Putamen (tissue), 1 donor: ENCODE results near the gene SLITRK1.

Source experiments
- DNase-seq: peaks from one replicate; pipeline ENCODE4 v3.0.0-alpha.2; 2016; ENCODE audit warnings: low spot score

Gene SLITRK1, protein sequence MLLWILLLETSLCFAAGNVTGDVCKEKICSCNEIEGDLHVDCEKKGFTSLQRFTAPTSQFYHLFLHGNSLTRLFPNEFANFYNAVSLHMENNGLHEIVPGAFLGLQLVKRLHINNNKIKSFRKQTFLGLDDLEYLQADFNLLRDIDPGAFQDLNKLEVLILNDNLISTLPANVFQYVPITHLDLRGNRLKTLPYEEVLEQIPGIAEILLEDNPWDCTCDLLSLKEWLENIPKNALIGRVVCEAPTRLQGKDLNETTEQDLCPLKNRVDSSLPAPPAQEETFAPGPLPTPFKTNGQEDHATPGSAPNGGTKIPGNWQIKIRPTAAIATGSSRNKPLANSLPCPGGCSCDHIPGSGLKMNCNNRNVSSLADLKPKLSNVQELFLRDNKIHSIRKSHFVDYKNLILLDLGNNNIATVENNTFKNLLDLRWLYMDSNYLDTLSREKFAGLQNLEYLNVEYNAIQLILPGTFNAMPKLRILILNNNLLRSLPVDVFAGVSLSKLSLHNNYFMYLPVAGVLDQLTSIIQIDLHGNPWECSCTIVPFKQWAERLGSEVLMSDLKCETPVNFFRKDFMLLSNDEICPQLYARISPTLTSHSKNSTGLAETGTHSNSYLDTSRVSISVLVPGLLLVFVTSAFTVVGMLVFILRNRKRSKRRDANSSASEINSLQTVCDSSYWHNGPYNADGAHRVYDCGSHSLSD

DNA sequence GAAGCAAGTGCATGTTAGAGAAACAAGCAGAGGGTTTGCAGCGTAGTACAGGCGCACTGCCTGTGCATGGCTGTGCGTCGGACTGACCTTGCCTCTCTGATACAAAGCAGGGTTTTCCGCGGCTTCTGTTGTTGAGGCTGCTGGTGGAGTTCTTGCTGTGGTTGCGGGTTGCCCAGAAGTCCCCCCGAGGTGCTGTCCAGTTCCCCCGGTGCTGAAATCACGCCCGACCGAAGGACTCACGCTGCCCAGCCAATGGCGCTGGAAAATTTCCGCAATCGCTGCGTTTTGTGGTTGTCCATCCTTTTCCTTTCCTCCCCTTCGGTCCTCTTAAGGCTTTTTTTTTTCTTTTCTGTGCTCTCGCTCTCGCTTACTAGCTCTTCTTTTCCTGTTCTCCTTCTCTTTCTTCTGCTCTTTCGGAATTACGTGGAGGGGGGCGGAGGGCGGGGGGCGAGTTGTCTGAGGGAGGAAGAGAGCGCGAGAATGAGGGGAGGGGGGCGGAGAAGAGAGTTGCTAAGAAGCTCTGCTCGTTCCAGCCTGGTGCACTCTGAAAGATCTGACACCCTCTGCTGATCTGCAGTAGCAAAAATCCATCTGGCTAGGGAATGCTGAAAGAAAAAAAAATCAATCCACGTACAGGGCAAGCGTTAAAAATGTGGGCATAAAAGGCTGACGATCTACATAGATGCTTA is at the start of gene SLITRK1:
SLITRK1 (minus strand) TSS at position 558 of the 689 bp plus-strand sequence. CDS start 967 bp downstream, outside the sequence.
- DNase-seq, result peak; percentile 89

DNA sequence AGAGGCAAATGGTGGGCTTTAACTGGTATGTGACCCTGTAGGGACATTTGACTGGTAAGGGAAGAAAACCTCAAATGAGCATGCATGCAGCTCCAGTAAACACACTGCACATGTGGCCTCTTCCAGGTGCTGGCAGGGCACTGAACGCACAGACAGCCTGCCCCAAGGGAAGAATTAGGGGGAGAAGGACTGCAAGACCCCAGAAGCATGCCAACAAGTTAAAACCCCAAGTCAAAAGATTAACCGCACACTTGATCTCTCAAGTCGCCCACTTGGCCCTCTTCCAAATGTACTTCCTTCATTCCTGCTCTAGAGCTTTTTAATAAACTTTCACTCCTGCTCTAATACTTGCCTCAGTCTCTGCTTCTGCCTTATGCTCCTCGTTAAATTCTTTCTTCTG is 46.9 kb upstream of the SLITRK1 start:
- DNase-seq, result no peak

GRCh38 chr13:83919775-83920174 is 37.5 kb upstream of the SLITRK1 start:
- no peak for DNase-seq

GRCh38 chr13:83914368-83914767 is 32.1 kb upstream of the SLITRK1 start:
- DNase-seq, result no peak

GRCh38 chr13:83907196-83907989 is 25.1 kb upstream of the SLITRK1 start:
- DNase-seq, result no peak

DNA sequence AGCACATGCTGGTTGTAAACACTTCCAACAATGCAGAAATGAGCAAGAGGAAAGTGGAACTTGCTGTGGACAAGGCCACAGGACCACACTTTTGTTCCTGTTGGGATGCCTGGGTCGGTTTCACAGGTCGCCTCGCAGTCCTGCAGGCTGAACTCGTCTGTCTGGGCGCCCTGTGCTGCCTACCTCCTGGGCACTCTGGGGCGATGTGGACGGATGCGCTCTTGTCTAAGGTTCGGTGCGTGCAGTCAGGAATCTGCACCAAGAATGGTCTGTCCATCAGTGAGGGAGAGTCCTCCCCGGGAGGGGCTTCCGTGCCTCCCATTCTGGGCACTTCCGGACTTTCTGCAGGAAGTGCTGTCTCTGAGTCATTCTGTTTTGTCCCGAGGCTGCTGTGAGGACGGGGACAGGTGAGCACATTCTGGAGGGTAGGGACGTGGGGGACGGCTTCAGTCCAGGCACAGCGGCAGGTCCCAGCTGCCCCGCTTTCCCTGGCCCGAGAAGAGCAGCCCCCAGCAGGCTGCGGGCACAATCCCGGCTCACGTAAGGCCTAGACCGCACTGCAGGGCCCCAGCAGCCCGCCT is 24.1 kb upstream of the SLITRK1 start:
- DNase-seq, result no peak

DNA sequence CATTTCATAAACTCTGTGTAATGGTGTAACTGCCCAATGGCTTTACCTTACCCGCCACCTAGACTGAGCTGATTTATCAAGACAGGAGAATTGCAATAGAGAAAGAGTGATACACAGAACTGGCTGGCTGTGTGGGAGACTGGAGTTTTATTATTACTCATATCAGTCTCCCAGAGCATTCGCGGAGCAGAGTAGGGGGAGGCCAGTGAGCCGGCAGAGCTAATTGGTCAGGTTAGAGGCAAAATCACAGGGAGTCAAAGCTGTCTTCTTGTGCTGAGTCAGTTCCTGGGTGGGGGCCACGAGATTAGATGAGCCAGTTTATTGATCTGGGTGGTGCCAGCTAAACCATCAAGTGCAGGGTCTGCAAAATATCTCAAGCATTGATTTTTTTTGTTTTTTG is 23.4 kb upstream of the SLITRK1 start:
- DNase-seq, result no peak

- no peak for DNase-seq
Measured at GRCh38 chr13:83895994-83896580, 13.8 kb upstream of the SLITRK1 start.

DNA sequence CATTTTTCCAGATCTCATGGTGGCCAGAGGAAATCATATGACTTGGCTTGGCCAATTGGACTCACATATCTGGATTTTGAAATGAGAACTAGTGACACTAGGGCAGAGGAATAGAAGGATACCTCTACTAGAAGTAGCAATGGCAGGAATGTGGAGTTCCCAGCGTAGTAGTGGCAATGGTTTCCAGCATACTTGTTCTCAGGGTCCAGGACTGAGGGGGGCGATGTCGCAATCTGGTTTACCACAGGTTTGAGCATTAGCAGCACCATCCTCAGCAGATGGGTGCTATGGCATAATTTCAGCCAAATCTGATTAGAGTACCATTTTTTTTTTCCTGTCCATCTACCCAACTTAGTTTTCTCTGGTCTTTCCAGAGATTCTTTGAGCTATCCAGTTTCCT is 8.1 kb upstream of the SLITRK1 start:
- DNase-seq, result no peak

GRCh38 chr13:83884141-83884540 is 1.9 kb upstream of the SLITRK1 start:
- no peak for DNase-seq

GRCh38 chr13:83883061-83883523 is 818 bp upstream of the SLITRK1 start:
- peak; percentile 47 for DNase-seq

GRCh38 chr13:83882606-83882959 is 309 bp upstream of the SLITRK1 start:
- DNase-seq, result no peak

- peak; percentile 49 for DNase-seq
Measured at GRCh38 chr13:83881140-83881684, 1.1 kb downstream of the SLITRK1 start.

- peak; percentile 44 for DNase-seq
Measured at GRCh38 chr13:83880275-83881139, 1.8 kb downstream of the SLITRK1 start.

DNA sequence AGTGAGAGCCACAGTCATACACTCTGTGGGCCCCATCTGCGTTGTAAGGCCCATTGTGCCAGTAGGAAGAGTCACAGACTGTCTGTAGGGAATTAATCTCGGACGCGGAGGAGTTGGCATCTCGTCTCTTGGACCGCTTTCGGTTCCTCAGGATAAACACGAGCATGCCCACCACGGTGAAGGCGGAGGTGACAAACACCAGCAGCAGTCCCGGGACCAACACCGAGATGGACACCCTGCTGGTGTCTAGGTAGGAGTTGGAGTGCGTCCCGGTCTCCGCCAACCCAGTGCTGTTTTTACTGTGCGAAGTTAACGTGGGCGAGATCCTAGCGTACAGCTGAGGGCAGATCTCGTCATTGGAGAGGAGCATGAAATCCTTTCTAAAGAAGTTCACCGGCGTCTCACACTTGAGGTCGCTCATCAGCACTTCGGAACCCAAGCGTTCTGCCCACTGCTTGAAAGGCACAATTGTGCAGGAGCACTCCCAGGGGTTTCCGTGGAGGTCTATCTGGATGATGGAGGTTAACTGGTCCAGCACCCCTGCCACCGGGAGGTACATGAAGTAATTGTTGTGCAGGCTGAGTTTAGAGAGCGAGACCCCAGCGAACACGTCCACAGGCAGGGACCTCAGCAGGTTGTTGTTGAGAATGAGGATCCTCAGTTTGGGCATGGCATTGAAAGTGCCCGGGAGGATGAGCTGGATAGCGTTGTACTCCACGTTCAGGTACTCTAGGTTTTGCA is 2.7 kb downstream of the SLITRK1 start:
- DNase-seq, result peak; percentile 63

GRCh38 chr13:83878691-83879430 is 3.4 kb downstream of the SLITRK1 start:
- DNase-seq, result no peak

- DNase-seq, result peak; percentile 34
Measured at GRCh38 chr13:83877651-83878355, 4.5 kb downstream of the SLITRK1 start.

- DNase-seq, result no peak
Measured at GRCh38 chr13:83876546-83876945, 5.7 kb downstream of the SLITRK1 start.
